GM21723 (cell line): ENCODE data around the gene PHACTR3.

ENCODE experiments used
- ATAC-seq: cut with Tn5 transposase; IDR thresholded peaks from one replicate; pipeline ENCODE4 v1.9.1; 2021; ENCODE audit warnings: mild to moderate bottlenecking, moderate library complexity; ENCODE audit not compliant: unreplicated experiment

PHACTR3 gene

GRCh38 chr20:59823030-59823423 is 218.7 kb downstream of the PHACTR3 start:
- no peak for ATAC-seq

GRCh38 chr20:59823491-59824259 is 219.3 kb downstream of the PHACTR3 start:
- ATAC-seq: no peak

- ATAC-seq: no peak
Observed at GRCh38 chr20:59824711-59825562, 220.6 kb downstream of the PHACTR3 start.

GRCh38 chr20:59825563-59825920 is 221.2 kb downstream of the PHACTR3 start:
- no peak for ATAC-seq

- ATAC-seq: no peak
Observed at GRCh38 chr20:59825944-59826759, 221.8 kb downstream of the PHACTR3 start.

- no peak for ATAC-seq
Observed at GRCh38 chr20:59827138-59828056, 223.1 kb downstream of the PHACTR3 start.

- ATAC-seq: no peak
Observed at GRCh38 chr20:59828125-59829053, 224.0 kb downstream of the PHACTR3 start.

- ATAC-seq: no peak
Observed at GRCh38 chr20:59829054-59829785, 224.9 kb downstream of the PHACTR3 start.

- no peak for ATAC-seq
Observed at GRCh38 chr20:59829786-59830664, 225.7 kb downstream of the PHACTR3 start.

- no peak for ATAC-seq
Observed at GRCh38 chr20:59830665-59831023, 226.3 kb downstream of the PHACTR3 start.

GRCh38 chr20:59831024-59831915 is 226.9 kb downstream of the PHACTR3 start:
- ATAC-seq: no peak

- no peak for ATAC-seq
Observed at GRCh38 chr20:59831916-59832270, 227.6 kb downstream of the PHACTR3 start.

GRCh38 chr20:59832406-59833363 is 228.3 kb downstream of the PHACTR3 start:
- ATAC-seq: no peak

GRCh38 chr20:59835057-59835447 is 230.7 kb downstream of the PHACTR3 start:
- ATAC-seq: no peak
